NCI-H128 (cell line): ENCODE measurements around the gene CHMP4B.

ENCODE experiments used
- DNase-seq: peaks from one replicate; lab custom pipeline; 2025; ENCODE audit not compliant: unreplicated experiment; lab: John Stamatoyannopoulos, UW

Gene CHMP4B

DNA sequence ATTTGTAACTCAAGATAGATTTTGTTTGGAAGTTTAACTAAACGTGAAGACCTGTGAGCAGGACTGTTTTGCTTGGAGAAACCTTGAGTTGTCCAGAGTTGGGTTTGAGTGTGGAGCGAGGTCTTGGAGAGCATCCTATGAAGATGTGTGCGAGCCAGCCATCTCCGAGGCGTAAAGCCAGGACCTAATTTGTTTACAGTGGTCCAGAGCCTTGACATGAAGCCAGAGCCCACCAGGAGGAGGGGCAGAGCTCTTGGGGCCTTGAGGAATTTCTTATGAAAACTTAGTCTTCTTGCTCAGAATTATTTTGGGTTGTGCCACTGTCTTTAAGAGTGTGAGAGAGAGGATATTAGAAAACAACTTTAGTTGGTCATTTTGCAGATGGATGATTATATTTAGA, 6.3 kb downstream of the CHMP4B start:
- no peak for DNase-seq

DNA sequence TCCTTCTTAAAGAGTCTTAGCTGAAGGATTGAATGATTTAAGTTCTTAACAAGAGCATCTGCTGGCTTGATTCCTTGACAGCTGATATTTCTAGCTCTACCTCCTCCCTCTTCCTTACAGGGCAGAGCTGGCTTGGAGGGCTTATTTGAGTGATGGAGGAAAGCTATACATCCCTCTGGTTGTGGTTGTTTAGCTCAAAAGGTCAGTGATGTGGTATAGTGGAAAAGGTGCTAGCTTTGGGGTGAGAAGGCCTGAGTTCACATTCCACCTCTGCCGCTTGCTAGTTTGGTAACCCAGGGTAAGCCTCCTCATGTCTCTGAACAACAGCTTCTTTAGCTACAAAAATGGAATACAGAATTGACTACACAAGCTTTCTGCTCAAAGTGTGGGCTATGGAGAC, 8.3 kb downstream of the CHMP4B start:
- no peak for DNase-seq

- DNase-seq: no peak
Observed at GRCh38 chr20:33820362-33820761, 9.2 kb downstream of the CHMP4B start.

DNA sequence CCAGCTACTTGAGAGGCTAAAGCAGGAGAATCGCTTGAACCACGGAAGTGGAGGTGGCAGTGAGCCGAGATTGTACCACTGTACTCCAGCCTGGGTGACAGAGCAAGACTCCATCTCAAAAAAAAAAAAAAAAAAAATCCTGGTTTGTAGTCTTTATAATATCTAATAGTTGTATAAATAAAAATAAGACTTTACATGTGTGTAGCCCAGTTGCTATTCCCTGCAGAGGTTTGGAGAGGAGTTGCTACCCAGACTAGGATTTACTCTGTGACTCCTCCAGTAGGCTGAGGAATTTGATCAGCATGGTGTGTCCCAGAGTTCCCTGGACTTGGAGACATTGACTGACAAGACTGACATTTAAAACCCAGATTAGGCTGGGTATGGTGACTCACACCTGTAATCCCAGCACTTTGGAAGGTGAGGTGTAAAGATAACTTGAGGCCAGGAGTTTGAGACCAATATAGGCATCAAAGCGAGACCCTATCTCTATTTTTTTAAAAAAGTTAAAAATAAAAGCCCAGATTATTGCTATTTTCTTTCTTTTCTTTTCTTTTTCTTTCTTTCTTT, 10.2 kb downstream of the CHMP4B start:
- no peak for DNase-seq

DNA sequence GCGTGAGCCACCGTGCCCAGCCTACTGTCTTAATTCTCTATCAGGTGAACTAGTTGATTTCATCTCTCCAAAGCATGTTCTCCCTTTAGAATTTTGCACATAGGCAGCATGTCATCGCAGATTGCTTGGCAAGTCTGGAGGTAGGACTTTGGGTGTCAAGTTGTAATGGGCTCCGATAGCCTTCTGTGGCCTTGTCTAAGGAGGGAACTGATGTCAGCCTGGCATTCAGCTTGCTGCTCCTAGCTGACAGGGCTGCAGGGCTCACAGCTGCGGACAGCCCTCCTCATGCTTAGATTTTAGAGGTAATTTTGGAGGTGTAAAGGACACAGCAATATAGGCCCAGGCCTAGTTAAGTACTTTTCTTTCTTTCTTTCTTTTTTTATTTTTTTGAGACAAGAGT, 11.3 kb downstream of the CHMP4B start:
- no peak for DNase-seq

GRCh38 chr20:33822991-33823390, 11.8 kb downstream of the CHMP4B start:
- no peak for DNase-seq

DNA sequence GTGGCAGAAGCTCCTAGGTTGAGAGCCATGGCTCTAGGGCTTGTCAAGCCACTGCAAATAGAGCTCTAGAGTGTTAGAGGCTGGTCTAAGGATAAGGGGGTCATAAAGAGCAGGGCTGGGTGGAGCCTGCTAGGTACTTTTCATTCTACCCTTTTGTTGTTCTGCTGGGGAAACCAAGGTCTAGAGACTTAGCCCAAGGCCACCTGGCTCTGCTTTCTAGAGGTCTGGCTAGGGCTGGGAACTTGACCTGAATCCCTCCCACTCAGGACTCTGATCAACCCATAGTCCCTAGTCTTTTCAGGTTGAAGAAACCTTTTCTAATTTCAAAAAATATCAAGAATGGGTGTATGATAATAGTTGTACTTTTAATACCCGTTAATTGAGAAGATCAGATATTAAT, 13.7 kb downstream of the CHMP4B start:
- DNase-seq: no peak

- DNase-seq: no peak
Observed at GRCh38 chr20:33825340-33826269, 14.5 kb downstream of the CHMP4B start.

DNA sequence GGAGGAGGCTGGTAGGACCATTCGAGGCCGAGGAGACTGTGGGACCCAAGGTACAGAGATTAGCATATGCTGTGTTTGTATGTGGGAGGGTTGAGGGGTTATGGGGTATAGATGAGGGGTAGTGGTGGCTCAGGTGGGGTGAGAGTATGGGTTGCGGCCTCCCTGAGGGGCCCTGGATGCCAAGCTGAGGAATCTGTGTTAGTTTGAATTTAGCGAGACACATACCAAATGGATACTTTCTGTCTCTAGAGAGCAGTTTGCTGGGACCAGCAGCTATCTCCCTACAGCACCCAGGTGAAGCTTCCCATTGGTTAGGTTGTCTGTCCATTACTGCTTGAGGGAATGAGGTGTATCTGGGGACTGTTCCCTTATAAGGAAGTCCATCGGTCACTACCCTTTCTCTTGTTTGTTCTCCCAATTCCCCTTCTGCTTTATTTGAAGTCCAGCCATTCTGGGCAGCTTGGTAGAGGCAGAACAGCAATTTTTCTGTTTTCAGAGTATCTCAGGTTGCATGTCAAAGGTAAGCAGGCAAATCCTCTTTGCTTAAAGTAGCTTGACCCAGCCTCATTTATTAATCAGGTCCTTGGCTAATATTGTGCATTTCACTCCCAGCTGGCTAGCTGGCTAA, 15.2 kb downstream of the CHMP4B start:
- no peak for DNase-seq

DNA sequence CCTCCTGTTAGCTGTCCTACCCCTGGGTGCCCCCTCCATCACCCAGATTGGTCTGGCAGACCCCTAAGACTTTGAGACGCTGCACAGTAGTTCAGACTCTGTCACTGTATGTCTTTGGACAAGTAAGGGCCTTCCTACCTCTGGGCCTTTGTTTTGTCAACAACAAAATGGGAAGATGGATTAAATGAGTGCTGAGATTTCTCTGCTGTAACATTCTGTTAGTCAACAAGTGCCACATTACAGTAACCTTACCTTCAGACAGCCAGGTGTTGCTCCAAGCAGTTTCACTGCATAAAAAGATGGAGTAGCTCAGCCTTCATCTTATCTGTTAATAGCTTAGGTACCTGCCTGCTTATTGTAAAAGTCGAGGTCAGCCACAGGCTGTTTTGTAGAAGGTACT, 16.0 kb downstream of the CHMP4B start:
- DNase-seq: no peak

DNA sequence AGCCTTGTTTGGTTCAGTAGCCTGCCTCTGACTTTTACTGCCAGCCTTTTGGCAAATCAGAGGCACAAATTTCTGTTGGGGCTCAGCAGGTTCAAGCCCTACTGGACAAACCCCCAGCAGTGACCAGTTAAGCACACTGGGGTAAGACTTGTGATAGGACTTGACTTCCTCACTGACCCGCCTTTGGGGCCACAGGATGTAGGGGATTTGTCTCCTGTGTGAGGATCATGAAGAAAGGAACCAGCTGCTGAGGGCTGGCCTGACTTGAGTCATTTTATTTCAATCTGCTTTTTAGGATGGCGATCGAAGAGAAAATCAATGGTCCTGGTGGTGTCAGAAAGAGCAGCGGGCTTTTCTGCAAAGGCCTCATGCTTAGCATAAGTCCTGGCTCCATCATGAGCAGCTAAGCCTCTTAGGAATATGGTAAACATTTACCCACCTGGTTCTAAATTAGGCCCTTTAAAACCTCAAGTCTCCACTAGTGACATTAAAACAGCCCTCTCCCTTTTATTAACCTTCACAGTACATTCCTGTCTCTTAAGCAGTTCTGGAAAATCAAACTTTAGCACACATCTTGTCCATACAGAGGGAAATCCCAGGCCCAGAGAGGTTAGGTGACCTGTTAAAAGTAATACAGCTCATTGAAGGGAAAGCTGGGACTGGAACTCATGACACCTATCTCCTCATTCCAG, 16.6 kb downstream of the CHMP4B start:
- DNase-seq: no peak

- DNase-seq: no peak
Observed at GRCh38 chr20:33828326-33828844, 17.2 kb downstream of the CHMP4B start.

DNA sequence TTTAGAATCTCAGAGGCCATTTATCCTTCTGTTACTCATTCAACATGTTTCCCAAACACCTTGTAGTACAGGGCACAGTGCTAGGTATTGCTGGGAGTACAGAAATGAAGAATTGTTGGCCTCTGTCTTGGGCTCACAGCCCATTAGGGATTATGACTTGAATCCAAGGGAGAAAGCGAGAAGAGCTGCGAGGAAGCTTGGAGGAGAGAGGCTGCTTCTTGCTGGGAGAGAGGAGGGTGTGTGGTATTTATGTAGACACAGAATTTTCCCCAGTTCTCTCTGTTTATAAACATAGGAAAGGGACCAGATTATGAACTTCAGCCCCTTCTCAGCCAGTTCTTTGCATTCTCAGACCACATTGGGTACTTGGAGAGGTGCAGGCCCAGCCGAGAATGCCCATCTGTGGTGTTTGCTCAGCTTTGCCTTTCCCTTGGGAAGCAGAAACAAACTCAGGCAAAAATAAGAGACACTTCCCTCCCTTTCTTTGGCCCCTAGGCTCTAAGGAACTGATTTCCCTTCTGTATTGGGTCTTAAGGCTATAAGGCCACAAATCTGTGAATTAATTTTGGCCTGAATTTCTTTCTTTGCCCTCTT, 17.9 kb downstream of the CHMP4B start:
- no peak for DNase-seq

DNA sequence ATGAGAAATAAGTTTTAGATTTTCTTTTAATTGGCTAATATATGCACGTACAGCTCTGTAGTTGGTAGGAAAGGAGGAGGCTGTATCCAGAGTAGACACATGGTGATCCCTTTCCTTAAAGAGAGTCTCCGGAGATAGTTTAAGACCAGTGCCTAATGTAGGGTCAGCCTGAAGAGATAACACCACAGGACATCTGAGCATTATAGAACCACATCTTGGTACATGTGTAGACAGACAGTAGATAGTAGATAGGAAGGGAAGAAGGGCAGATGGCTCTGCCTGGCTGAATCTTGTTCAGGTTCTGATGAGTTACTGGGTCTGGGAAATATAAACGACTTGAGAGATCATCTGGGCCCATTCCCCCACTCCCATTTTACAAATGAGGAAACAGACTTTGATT, 18.5 kb downstream of the CHMP4B start:
- DNase-seq: no peak

DNA sequence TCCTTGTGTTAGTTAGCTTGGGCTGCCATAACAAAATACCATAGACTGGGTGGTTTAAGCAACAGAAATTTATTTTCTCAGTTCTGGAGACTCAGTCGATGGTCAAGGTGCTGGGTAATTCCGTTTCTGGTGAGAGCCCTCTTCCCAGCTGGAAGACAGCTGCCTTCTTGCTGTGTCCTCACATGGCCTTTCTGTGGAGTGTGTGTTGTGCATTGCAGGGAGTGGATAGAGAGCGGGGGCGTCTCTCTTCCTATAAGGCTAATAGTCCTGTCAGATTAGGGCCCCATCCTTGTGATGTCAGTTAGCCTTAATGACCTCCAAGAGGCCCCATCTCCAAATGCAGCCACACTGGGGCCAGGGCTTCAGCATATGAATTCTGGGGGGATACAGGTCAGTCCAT, 19.2 kb downstream of the CHMP4B start:
- DNase-seq: no peak

- no peak for DNase-seq
Observed at GRCh38 chr20:33832103-33832804, 21.1 kb downstream of the CHMP4B start.

GRCh38 chr20:33833333-33833732, 22.2 kb downstream of the CHMP4B start:
- DNase-seq: no peak

DNA sequence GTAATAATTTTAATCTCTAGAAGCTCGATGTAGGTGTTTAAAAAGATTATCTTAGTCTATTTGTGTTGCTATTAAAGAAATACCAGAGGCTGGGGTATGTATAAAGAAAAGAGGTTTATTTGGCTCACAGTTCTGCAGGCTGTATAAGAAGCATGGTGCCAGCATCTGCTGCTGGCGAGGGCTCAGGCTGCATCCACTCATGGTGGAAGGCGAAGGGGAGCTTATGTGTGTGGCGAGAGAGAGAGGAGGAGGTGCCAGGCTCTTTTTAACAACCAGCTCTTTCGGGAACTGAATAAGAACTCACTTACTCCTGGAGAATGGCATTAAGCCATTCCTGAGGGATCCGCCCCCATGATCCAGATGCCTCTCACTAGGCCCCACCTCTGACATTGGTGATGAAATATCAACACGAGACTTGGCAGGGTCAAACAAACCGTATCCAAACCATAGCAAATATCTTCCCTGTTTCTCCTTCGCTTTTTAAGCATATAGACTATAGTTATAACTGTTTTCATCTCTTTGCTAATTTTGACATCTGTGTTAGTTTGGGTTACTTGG, 24.5 kb downstream of the CHMP4B start:
- DNase-seq: no peak

- no peak for DNase-seq
Observed at GRCh38 chr20:33836277-33836676, 25.1 kb downstream of the CHMP4B start.
